ENCODE results near the gene GALNT18.

The GALNT18 gene

GRCh38 chr11:11329062-11329806, 292.6 kb downstream of the GALNT18 start:
- DNase-seq (ENCODE audit: extremely low read depth, low read depth) = no peak
- H3K4me3 ChIP-seq (replicated peaks; ENCODE audit: low read depth, low read length) = no peak overlapping the region
- no peak for TF ChIP-seq CTCF (IDR thresholded peaks at IDR 0.05; ENCODE audit: low read depth, low read length, missing control alignments)

GRCh38 chr11:11324090-11324489, 297.7 kb downstream of the GALNT18 start:
- TF ChIP-seq CTCF (IDR thresholded peaks at IDR 0.05; ENCODE audit: low read depth, low read length, missing control alignments) = no peak
- DNase-seq (ENCODE audit: extremely low read depth, low read depth) = no peak

GRCh38 chr11:11322101-11322500, 299.7 kb downstream of the GALNT18 start:
- TF ChIP-seq CTCF (IDR thresholded peaks at IDR 0.05; ENCODE audit: low read depth, low read length, missing control alignments) = no peak
- H3K4me3 ChIP-seq (replicated peaks; ENCODE audit: low read depth, low read length) = no peak overlapping the region
- DNase-seq (ENCODE audit: extremely low read depth, low read depth) = no peak

More at GRCh38 chr11:11324090-11324489, 297.7 kb downstream of the GALNT18 start:
- no peak overlapping the region for H3K4me3 ChIP-seq (replicated peaks; ENCODE audit: low read depth, low read length)

- TF ChIP-seq CTCF (IDR thresholded peaks at IDR 0.05; ENCODE audit: low read depth, low read length, missing control alignments) = no peak
- DNase-seq (ENCODE audit: extremely low read depth, low read depth) = no peak
- no peak overlapping the region for H3K4me3 ChIP-seq (replicated peaks; ENCODE audit: low read depth, low read length)
Observed at GRCh38 chr11:11320825-11321224, 301.0 kb downstream of the GALNT18 start.

GRCh38 chr11:11318961-11319360, 302.8 kb downstream of the GALNT18 start:
- H3K4me3 ChIP-seq (replicated peaks; ENCODE audit: low read depth, low read length) = no peak overlapping the region
- no peak for TF ChIP-seq CTCF (IDR thresholded peaks at IDR 0.05; ENCODE audit: low read depth, low read length, missing control alignments)
- DNase-seq (ENCODE audit: extremely low read depth, low read depth) = no peak

GRCh38 chr11:11318461-11318860, 303.3 kb downstream of the GALNT18 start:
- H3K4me3 ChIP-seq (replicated peaks; ENCODE audit: low read depth, low read length) = no peak overlapping the region
- no peak for TF ChIP-seq CTCF (IDR thresholded peaks at IDR 0.05; ENCODE audit: low read depth, low read length, missing control alignments)
- DNase-seq (ENCODE audit: extremely low read depth, low read depth) = no peak

Measured in HFF-Myc (cell line).